HFFc6 (cell line): ENCODE measurements around the gene PSMD8. TPM values are rescaled to one million over a fixed set of nuclear protein-coding genes. Genes with fewer than 3 reads are reported as not detected.

Experiments used
- DNase-seq: peaks from one replicate; pipeline ENCODE4 v3.0.0-alpha.2; 2018
- H3K27ac Mint-ChIP-seq: 2 replicates; pipeline ENCODE4 v1.8.0; 2020; ENCODE audit warnings: mild to moderate bottlenecking, mixed read lengths
- H3K27me3 Mint-ChIP-seq: 2 replicates; pipeline ENCODE4 v1.8.0; 2021; ENCODE audit warnings: mild to moderate bottlenecking, moderate library complexity, mixed read lengths; ENCODE audit not compliant: insufficient read depth
- H3K36me3 Mint-ChIP-seq: 2 replicates; pipeline ENCODE4 v1.8.0; 2021; ENCODE audit warnings: low read depth, mixed read lengths
- H3K4me1 Mint-ChIP-seq: 2 replicates; pipeline ENCODE4 v1.8.0; 2020; ENCODE audit warnings: low read depth, mixed read lengths
- H3K4me3 Mint-ChIP-seq: 2 replicates; pipeline ENCODE4 v1.8.0; 2020; ENCODE audit warnings: mild to moderate bottlenecking, moderate library complexity, mixed read lengths
- H3K9me3 Mint-ChIP-seq: 2 replicates; pipeline ENCODE4 v1.8.0; 2020; ENCODE audit warnings: mild to moderate bottlenecking, mixed read lengths
- CTCF ChIP-seq: fragments of 200-600 bp; sonication (generic); IDR thresholded peaks from 2 replicates; pipeline ENCODE4 v1.5.0; 2021; ENCODE audit warnings: antibody characterized with exemption, mild to moderate bottlenecking
- total RNA-seq, 6 experiments: library from RNA; stranded (reverse); fragmentation: NEBNext Ultra II Directional; extraction: Animal tissue kit (Norgen Biotek cat#: 25700); gene quantifications; 2 replicates in 1 of 6; 3 replicates in 5 of 6; pipeline ENCODE4 v1.2.3, GENCODE V29; 2021

The PSMD8 gene
- total RNA-seq, 6 experiments from 2014 or later: 229 to 298 (median 259) TPM

GRCh38 chr19:38433268-38433733 lies 58.9 kb downstream of the PSMD8 start, which contains the start of gene RYR1:
RYR1 (plus strand) TSS chr19:38433691; CDS start chr19:38433830, 139 bp downstream.
- DNase-seq: no peak
- Mint-ChIP-seq H3K4me3 (no peak within 1 kb of the TSS), H3K4me1 (no peaks in the 10 kb centered on the region; the same call in 1 of the 2 replicates), H3K36me3 (no peaks in the 10 kb centered on the region), H3K27ac (no peak within 1 kb of the TSS), H3K27me3 (peaks cover 16% of the 10 kb centered on the region), H3K9me3 (no peaks in the 10 kb centered on the region)
- no peak for TF ChIP-seq CTCF

Other genes with a start within 250 kb of the PSMD8 start
- gene DPF1, start 150.3 kb upstream of the PSMD8 start, total RNA-seq: 1 to 10 TPM; 3.3 to 6.6 (median 5.7) TPM
- gene PPP1R14A, start 118.2 kb upstream of the PSMD8 start, total RNA-seq: under 1 TPM in 2 of 6 experiments, not detected in 4; 0.35 to 0.81 TPM
- 1 to 10 TPM in 3 of 6 experiments, under 1 TPM in 3; 0.76 to 4.1 (median 0.98) TPM for gene SPINT2, start 110.0 kb upstream of the PSMD8 start, total RNA-seq
- gene C19orf33, start 70.3 kb upstream of the PSMD8 start, total RNA-seq: not detected
- gene YIF1B, start 58.6 kb upstream of the PSMD8 start, total RNA-seq: 10 to 100 TPM; 80.8 to 98.5 (median 86.6) TPM
- gene KCNK6, start 54.7 kb upstream of the PSMD8 start, total RNA-seq: 1 to 10 TPM; 2.6 to 9.2 (median 2.9) TPM
- under 1 TPM in 5 of 6 experiments, not detected in 1; 0.14 to 0.66 (median 0.25) TPM for gene CATSPERG, start 38.7 kb upstream of the PSMD8 start, total RNA-seq
- 1 to 10 TPM; 1.7 to 3.2 (median 2.2) TPM for gene GGN, start 13.5 kb downstream of the PSMD8 start, total RNA-seq
- gene SPRED3, start 14.1 kb downstream of the PSMD8 start, total RNA-seq: 10 to 100 TPM; 11.7 to 15.3 (median 13.1) TPM
- gene FAM98C, start 28.5 kb downstream of the PSMD8 start, total RNA-seq: 10 to 100 TPM; 12.5 to 16.9 (median 15.6) TPM
- not detected for gene RASGRP4, start 51.6 kb downstream of the PSMD8 start, total RNA-seq
- gene RYR1, start 59.1 kb downstream of the PSMD8 start, total RNA-seq: not detected
- gene MAP4K1, start 243.4 kb downstream of the PSMD8 start, total RNA-seq: under 1 TPM in 3 of 6 experiments, not detected in 3; 0.27 to 0.74 (median 0.28) TPM
- 100 to 1,000 TPM; 227 to 241 (median 238) TPM for gene EIF3K, start 244.6 kb downstream of the PSMD8 start, total RNA-seq